Measurements from ENCODE around the gene DNM1. TPM values are rescaled to one million over a fixed set of nuclear protein-coding genes. Genes with fewer than 3 reads are reported as not detected.
A peak's percentile ranks its signal among the peaks of the same experiment; 100 is the strongest.

The DNM1 gene
- polyA plus RNA-seq, 1 of the 3 experiments (the other 2 are of a cell fraction) = 35.7 TPM

GRCh38 chr9:128191406-128192046 is 11.7 kb upstream of the DNM1 start, which contains the start of gene CIZ1 (continued):
- TF ChIP-seq CTCF (IDR thresholded peaks at IDR 0.05) (peak; percentile 73), MXI1 (IDR thresholded peaks at IDR 0.05; ENCODE audit: low read depth, low read length) (peak; percentile 78), TCF12 (IDR thresholded peaks at IDR 0.05) (no peak)

- ChIA-PET CTCF (interaction anchor here (0.6 to 3.4 kb wide), 23 partner anchors 9 to 227 kb away, joined by 3 to 16 read pairs (median 4); partner anchors contain the start of genes BBLN, CERCAM, DNM1 and GOLGA2), POLR2A (interaction anchor here (0.5 to 0.6 kb wide), 2 partner anchors 11 to 22 kb away, joined by 3 read pairs; no protein-coding TSS in a partner anchor)
- whole genome bisulfite sequencing (ENCODE audit: low lambda C conversion rate) = 29% methylated on average over 52 of the region's 56 CpGs
- H3K9me3 ChIP-seq = no peaks in the 10 kb centered on the region
- no peaks in the 10 kb centered on the region for H3K27me3 ChIP-seq (ENCODE audit: insufficient read depth)
- H3K36me3 ChIP-seq (replicated peaks in 1 of 2; ENCODE audit: control insufficient read depth in 1 of 2, insufficient read depth in 2 of 2, low read length in 1 of 2) = peaks cover 3 to 23% of the 10 kb centered on the region in 2 experiments
- peak overlapping the region; percentile 3 to 31; a peak in 2 of 4 replicates for H3K4me3 ChIP-seq (ENCODE audit: low read depth in 2 of 2, low read length in 1 of 2)
- H3F3A ChIP-seq (replicated peaks; ENCODE audit: insufficient read depth) = peaks cover 11% of the 10 kb centered on the region
- peak overlapping the region; percentile 82 for H2AFZ ChIP-seq (ENCODE audit: low read depth)
- 0 out of 2 replicates have a peak overlapping the region, but pooled peaks have one; percentile 14 for H3K9ac ChIP-seq
- H3K4me1 ChIP-seq (ENCODE audit: control insufficient read depth in 1 of 2, insufficient read depth in 2 of 2, low read depth in 1 of 2, low read length in 1 of 2) = peaks cover 5 to 11% of the 10 kb centered on the region in 2 experiments; a peak in 2 of 4 replicates
- peak overlapping the region; percentile 39 to 56; a peak in 3 of 4 replicates for H3K27ac ChIP-seq (ENCODE audit: low read depth in 2 of 2, low read length in 1 of 2)
- peaks cover 24% of the 10 kb centered on the region for H3K79me2 ChIP-seq (ENCODE audit: insufficient read depth)
- H3K4me2 ChIP-seq = peak overlapping the region; percentile 89; the same call in 1 of the 2 replicates
- peak; percentile 90 for DNase-seq
- H4K20me1 ChIP-seq (ENCODE audit: insufficient read depth) = no peaks in the 10 kb centered on the region
- H3K9me2 ChIP-seq = no peaks in the 10 kb centered on the region
- TF ChIP-seq YY1 (IDR thresholded peaks at IDR 0.05; ENCODE audit: low read depth) = no peak
- TF ChIP-seq RCOR1 (IDR thresholded peaks at IDR 0.05; ENCODE audit: low read length) = no peak
- no peak for TF ChIP-seq GABPA (IDR thresholded peaks at IDR 0.05; ENCODE audit: low read depth)
- TF ChIP-seq, protein P1, sequence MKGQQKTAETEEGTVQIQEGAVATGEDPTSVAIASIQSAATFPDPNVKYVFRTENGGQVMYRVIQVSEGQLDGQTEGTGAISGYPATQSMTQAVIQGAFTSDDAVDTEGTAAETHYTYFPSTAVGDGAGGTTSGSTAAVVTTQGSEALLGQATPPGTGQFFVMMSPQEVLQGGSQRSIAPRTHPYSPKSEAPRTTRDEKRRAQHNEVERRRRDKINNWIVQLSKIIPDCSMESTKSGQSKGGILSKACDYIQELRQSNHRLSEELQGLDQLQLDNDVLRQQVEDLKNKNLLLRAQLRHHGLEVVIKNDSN (IDR thresholded peaks at IDR 0.05; ENCODE audit: borderline replicate concordance, low read depth) = peak; percentile 88
- TF ChIP-seq, protein P2, sequence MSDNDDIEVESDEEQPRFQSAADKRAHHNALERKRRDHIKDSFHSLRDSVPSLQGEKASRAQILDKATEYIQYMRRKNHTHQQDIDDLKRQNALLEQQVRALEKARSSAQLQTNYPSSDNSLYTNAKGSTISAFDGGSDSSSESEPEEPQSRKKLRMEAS (IDR thresholded peaks at IDR 0.05; ENCODE audit: low read depth) = peak; percentile 78
- peak; percentile 42; the same call in 1 of the 2 replicates for TF ChIP-seq TAF1 (IDR thresholded peaks at IDR 0.05; ENCODE audit: borderline replicate concordance, low read depth, low read length)
- TF ChIP-seq RAD21 (IDR thresholded peaks at IDR 0.05; ENCODE audit: low read length) = peak; percentile 74
- peak; percentile 40 for TF ChIP-seq CHD2 (IDR thresholded peaks at IDR 0.05; ENCODE audit: low read length, partially characterized antibody)
- TF ChIP-seq SIN3A (IDR thresholded peaks at IDR 0.05; ENCODE audit: borderline replicate concordance, low read depth, low read length) = peak; percentile 24; the same call in 1 of the 2 replicates
- no peak for TF ChIP-seq TEAD4 (IDR thresholded peaks at IDR 0.05; ENCODE audit: borderline replicate concordance, insufficient read depth)
- TF ChIP-seq CTCF (IDR thresholded peaks at IDR 0.05) = peak; percentile 55
- TF ChIP-seq NRF1 (IDR thresholded peaks at IDR 0.05; ENCODE audit: low read depth, low read length) = no peak
- TF ChIP-seq FOXM1 (IDR thresholded peaks at IDR 0.05; ENCODE audit: low read depth) = no peak
- peak; percentile 47; the same call in 1 of the 2 replicates for TF ChIP-seq SMC3 (IDR thresholded peaks at IDR 0.05; ENCODE audit: low read depth, low read length)
- peak; percentile 18 for TF ChIP-seq POLR2AphosphoS5 (IDR thresholded peaks at IDR 0.05; ENCODE audit: low read depth, low read length)
- peak; percentile 66 for TF ChIP-seq MXI1 (IDR thresholded peaks at IDR 0.05; ENCODE audit: low read depth, low read length)
- TF ChIP-seq, protein P3, sequence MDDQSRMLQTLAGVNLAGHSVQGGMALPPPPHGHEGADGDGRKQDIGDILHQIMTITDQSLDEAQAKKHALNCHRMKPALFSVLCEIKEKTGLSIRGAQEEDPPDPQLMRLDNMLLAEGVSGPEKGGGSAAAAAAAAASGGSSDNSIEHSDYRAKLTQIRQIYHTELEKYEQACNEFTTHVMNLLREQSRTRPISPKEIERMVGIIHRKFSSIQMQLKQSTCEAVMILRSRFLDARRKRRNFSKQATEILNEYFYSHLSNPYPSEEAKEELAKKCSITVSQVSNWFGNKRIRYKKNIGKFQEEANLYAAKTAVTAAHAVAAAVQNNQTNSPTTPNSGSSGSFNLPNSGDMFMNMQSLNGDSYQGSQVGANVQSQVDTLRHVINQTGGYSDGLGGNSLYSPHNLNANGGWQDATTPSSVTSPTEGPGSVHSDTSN (IDR thresholded peaks at IDR 0.05) = peak; percentile 88
- TF ChIP-seq, protein P4, sequence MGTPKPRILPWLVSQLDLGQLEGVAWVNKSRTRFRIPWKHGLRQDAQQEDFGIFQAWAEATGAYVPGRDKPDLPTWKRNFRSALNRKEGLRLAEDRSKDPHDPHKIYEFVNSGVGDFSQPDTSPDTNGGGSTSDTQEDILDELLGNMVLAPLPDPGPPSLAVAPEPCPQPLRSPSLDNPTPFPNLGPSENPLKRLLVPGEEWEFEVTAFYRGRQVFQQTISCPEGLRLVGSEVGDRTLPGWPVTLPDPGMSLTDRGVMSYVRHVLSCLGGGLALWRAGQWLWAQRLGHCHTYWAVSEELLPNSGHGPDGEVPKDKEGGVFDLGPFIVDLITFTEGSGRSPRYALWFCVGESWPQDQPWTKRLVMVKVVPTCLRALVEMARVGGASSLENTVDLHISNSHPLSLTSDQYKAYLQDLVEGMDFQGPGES (IDR thresholded peaks at IDR 0.05; ENCODE audit: low read depth, low read length) = no peak
- TF ChIP-seq TCF12 (IDR thresholded peaks at IDR 0.05) = no peak
Measured at GRCh38 chr9:128192601-128193371, 10.4 kb upstream of the DNM1 start.

All from SK-N-SH (cell line).